OCI-LY3 (cell line): ENCODE results near the gene TRRAP.

ENCODE experiments used
- H2AFZ ChIP-seq: fragments of 200-600, 300-600 bp; shearing (Covaris generic); 2 replicates; pipeline ENCODE4 v1.6.0; 2014; ENCODE audit warnings: antibody characterized with exemption, low read depth, low read length
- H3K27ac ChIP-seq: fragments of 200-600, 300-600 bp; sonication (generic); 2 replicates; pipeline ENCODE4 v1.5.1; 2014; ENCODE audit warnings: mild to moderate bottlenecking, low read length, moderate library complexity, mixed read lengths
- H3K27me3 ChIP-seq: fragments of 200-600, 300-600 bp; sonication (generic); 2 replicates; pipeline ENCODE4 v1.6.1; 2014; ENCODE audit warnings: low read depth, low read length, mixed read lengths
- H3K36me3 ChIP-seq: fragments of 200-600, 300-600 bp; sonication (generic); replicated peaks from 2 replicates; pipeline ENCODE3; 2014; ENCODE audit warnings: low read depth, low read length, mixed read lengths
- H3K4me1 ChIP-seq: fragments of 300-600, 200-600 bp; sonication (generic); 2 replicates; pipeline ENCODE4 v1.6.1; 2014; ENCODE audit warnings: low read length, mixed read lengths
- H3K4me2 ChIP-seq: fragments of 200-600, 300-600 bp; sonication (generic); 2 replicates; pipeline ENCODE4 v1.6.1; 2014; ENCODE audit warnings: low read length, mixed read lengths
- H3K4me3 ChIP-seq: fragments of 300-600, 200-600 bp; sonication (generic); 2 replicates; pipeline ENCODE4 v1.5.1; 2014; ENCODE audit warnings: antibody characterized with exemption, mild to moderate bottlenecking, low read length, moderate library complexity
- H3K79me2 ChIP-seq: fragments of 300-600, 200-600 bp; shearing (Covaris generic); 2 replicates; pipeline ENCODE4 v1.6.1; 2014; ENCODE audit warnings: mild to moderate bottlenecking, low read length, mixed read lengths
- H3K9ac ChIP-seq: fragments of 300-600, 200-600 bp; shearing (Covaris generic); 2 replicates; pipeline ENCODE4 v1.6.0; 2014; ENCODE audit warnings: mild to moderate bottlenecking, low read length, moderate library complexity
- H3K9me3 ChIP-seq: fragments of 200-600, 300-600 bp; shearing (Covaris generic); 2 replicates; pipeline ENCODE4 v1.6.1; 2014; ENCODE audit warnings: low read length, mixed read lengths; ENCODE audit not compliant: insufficient read depth
- H4K20me1 ChIP-seq: fragments of 200-600, 300-600 bp; sonication (generic); 2 replicates; pipeline ENCODE4 v1.6.1; 2016; ENCODE audit warnings: low read length, mixed read lengths; ENCODE audit not compliant: insufficient read depth
- CTCF ChIP-seq: fragments of 200-600, 300-600 bp; sonication (generic); IDR thresholded peaks from 2 replicates; pipeline ENCODE4 v1.5.1; 2014; ENCODE audit warnings: antibody characterized with exemption, low read length, low read depth
- EZH2phosphoT487 ChIP-seq: fragments of 200-600 bp; shearing (Covaris generic); IDR thresholded peaks from 2 replicates; pipeline ENCODE4 v1.6.1; 2018; ENCODE audit warnings: antibody characterized with exemption, mixed run types, low read depth

TRRAP gene

GRCh38 chr7:98852826-98853225, 25.5 kb upstream of the TRRAP start:
- TF ChIP-seq CTCF (no peak), EZH2phosphoT487 (no peak)
- Histone ChIP-seq H3K4me3 (no peak overlapping the region), H3K4me1 (no peaks in the 10 kb centered on the region), H2AFZ (no peak overlapping the region), H3K79me2 (no peaks in the 10 kb centered on the region), H4K20me1 (no peaks in the 10 kb centered on the region), H3K4me2 (no peak overlapping the region), H3K9ac (no peak overlapping the region), H3K9me3 (no peaks in the 10 kb centered on the region), H3K36me3 (no peaks in the 10 kb centered on the region), H3K27ac (no peak overlapping the region), H3K27me3 (no peaks in the 10 kb centered on the region)

DNA sequence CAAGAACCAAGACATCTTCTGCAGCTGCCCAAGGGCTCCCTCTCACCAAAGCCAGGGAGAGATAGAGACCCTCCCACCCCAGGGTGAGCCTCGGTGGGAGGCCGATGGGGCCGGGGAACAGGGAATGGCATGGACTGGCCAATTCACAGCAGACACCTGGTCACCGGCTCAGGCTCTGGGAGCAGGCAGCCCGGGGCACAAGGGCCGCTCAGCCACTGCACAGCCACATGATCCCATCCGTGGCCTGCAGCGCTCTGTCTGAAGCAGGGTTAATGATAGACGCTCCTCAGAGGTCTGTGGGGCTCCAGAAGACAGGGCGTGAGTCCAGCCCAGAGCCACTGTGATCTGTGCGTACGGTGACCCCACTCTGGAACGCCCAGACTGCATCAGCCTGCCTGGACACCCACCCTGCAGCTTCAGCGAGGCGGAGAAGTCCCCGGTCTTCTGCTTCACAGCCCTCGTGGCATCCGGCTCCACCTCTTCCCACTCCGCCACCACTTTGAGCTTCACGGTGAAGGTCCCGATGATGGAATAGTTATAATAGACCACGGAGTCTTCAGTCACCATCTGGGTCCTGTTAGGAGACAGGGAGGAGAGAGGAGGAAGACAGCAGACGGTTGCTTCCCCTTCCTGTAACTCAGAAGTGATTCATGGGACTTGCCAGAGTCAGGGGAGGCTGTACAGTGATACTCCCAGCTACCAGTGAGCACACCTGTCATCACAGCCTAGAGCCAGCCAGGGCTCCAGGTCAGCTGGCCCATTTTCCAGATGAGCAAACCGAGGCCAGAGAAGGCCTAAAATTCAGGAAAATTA, 22.5 kb upstream of the TRRAP start:
- no peaks in the 10 kb centered on the region for H3K79me2 ChIP-seq
- H3K4me3 ChIP-seq: no peak overlapping the region
- H3K36me3 ChIP-seq: no peaks in the 10 kb centered on the region
- no peak overlapping the region for H3K27ac ChIP-seq
- H4K20me1 ChIP-seq: no peaks in the 10 kb centered on the region
- no peak for TF ChIP-seq EZH2phosphoT487
- TF ChIP-seq CTCF: no peak
- H3K9me3 ChIP-seq: no peaks in the 10 kb centered on the region
- no peak overlapping the region for H3K4me2 ChIP-seq
- no peak overlapping the region for H2AFZ ChIP-seq
- no peaks in the 10 kb centered on the region for H3K27me3 ChIP-seq
- no peaks in the 10 kb centered on the region for H3K4me1 ChIP-seq
- no peak overlapping the region for H3K9ac ChIP-seq

DNA sequence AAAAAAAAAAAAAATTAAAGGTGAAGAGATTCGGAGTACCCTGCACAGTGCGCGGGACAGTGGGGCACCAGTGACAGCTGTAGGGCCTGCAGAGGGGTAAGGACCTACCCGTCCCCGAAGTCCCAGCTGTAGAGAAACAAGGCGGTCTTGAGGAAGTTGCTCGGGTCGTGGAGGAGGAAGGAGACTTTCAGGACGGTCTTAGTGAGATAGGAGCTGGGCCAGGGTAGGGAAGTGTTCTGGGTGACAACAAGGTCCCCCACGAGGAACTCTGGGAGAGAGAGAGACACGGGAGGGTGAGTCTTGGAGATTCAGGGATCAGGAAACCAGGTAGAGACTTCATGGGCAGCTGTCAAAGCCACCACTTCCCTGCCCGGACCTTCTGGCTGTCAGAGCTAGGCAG, 18.3 kb upstream of the TRRAP start:
- TF ChIP-seq EZH2phosphoT487: no peak
- TF ChIP-seq CTCF: no peak

GRCh38 chr7:98862203-98862602, 16.1 kb upstream of the TRRAP start:
- Histone ChIP-seq H3K79me2 (no peaks in the 10 kb centered on the region), H3K27me3 (no peaks in the 10 kb centered on the region; the same call in 1 of the 2 replicates), H3K4me1 (no peaks in the 10 kb centered on the region), H3K27ac (no peak overlapping the region), H3K4me3 (no peak overlapping the region), H4K20me1 (no peaks in the 10 kb centered on the region), H3K36me3 (no peaks in the 10 kb centered on the region), H3K9ac (no peak overlapping the region), H3K4me2 (no peak overlapping the region), H2AFZ (no peak overlapping the region), H3K9me3 (no peaks in the 10 kb centered on the region)
- TF ChIP-seq CTCF (no peak), EZH2phosphoT487 (no peak)

More for the DNA sequence above, 18.3 kb upstream of the TRRAP start:
- Histone ChIP-seq H3K4me2 (no peak overlapping the region), H3K4me3 (no peak overlapping the region), H3K9ac (no peak overlapping the region), H3K36me3 (no peaks in the 10 kb centered on the region), H2AFZ (no peak overlapping the region), H3K9me3 (no peaks in the 10 kb centered on the region), H3K4me1 (no peaks in the 10 kb centered on the region), H3K27ac (no peak overlapping the region), H3K79me2 (no peaks in the 10 kb centered on the region), H3K27me3 (no peaks in the 10 kb centered on the region; the same call in 1 of the 2 replicates), H4K20me1 (no peaks in the 10 kb centered on the region)
